Measurements from ENCODE around the gene MTERF4.

Gene MTERF4

DNA sequence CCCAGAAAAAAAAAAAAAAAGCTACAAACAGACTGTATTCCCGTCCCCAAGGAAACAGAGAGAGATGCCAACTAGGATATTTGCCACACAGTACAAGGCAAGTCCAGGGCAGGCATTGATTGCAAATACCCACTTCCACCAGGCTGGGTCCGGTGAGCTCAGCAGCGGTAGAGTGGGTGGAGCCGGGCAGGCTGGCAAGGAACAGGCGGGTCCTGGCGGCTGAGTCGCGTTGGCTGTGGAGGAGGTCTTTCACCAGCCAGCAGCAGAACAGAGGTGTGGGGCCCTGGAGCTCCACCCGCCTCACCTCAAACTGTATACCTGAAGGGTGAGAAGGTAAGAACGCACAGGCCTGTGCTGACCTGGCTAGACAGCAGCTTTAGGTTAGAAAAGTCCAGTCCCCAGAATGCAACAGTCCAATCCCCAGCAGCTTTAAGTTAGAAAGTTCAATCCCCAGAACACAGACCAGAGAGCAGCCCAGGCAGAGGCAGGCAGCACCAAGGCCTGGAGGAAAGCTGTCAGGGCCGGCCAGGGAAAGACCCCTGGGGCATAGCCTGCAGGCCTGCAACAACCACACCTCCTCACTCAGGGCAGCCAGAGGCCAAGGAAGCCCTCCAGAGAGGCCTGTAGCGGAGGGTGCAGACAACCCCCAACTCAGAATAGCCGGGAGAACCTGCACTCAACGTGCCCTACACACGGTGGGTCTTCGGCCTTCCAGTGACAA is 21.9 kb upstream of the MTERF4 start:
- no peak overlapping the region for H3K4me2 ChIP-seq
- H3K36me3 ChIP-seq (ENCODE audit: insufficient read depth): no peaks in the 10 kb centered on the region

DNA sequence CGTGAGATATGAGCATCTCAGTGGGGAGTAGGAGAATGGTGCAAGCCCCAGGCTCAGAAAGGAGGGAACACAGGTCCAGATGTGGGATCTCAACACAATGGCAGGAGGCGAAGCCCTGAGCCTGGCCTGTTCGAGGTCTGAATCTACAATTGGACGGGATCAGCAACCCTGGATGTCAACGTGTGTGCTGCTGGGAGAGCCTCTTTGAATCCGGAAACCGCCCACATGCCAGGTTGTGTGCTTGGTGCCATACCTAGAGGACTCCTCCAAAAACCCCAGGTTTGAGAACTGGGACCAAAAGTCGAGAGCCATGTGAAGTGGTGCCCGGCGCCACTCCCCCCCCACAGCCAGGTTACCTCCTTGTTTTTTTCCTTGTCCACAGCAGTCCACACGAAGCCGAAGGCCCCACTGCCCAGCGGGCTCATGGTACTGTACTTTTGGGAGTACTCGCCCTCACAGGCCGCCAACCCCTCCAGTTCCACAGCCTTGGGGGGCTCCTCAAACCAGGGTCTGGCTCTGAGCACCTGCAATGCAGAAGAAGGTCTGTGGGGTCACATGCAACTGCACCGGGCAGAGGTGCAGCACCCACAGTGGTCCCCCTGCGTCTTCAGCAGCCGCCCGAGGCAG is 20.4 kb upstream of the MTERF4 start:
- H3K27ac ChIP-seq: no peak overlapping the region
- no peak overlapping the region for H3K4me3 ChIP-seq (IDR thresholded peaks at IDR 0.05; ENCODE audit: insufficient read depth, low read depth, low read length)
- H3K9ac ChIP-seq: no peak overlapping the region
- H4K20me1 ChIP-seq (ENCODE audit: insufficient read depth): no peaks in the 10 kb centered on the region
- H3K79me2 ChIP-seq (ENCODE audit: insufficient read depth, low read depth): no peaks in the 10 kb centered on the region
- H3K4me1 ChIP-seq (ENCODE audit: low read depth, poor library complexity, severe bottlenecking): no peaks in the 10 kb centered on the region
- H3K4me2 ChIP-seq: no peak overlapping the region
- TF ChIP-seq, protein P1, sequence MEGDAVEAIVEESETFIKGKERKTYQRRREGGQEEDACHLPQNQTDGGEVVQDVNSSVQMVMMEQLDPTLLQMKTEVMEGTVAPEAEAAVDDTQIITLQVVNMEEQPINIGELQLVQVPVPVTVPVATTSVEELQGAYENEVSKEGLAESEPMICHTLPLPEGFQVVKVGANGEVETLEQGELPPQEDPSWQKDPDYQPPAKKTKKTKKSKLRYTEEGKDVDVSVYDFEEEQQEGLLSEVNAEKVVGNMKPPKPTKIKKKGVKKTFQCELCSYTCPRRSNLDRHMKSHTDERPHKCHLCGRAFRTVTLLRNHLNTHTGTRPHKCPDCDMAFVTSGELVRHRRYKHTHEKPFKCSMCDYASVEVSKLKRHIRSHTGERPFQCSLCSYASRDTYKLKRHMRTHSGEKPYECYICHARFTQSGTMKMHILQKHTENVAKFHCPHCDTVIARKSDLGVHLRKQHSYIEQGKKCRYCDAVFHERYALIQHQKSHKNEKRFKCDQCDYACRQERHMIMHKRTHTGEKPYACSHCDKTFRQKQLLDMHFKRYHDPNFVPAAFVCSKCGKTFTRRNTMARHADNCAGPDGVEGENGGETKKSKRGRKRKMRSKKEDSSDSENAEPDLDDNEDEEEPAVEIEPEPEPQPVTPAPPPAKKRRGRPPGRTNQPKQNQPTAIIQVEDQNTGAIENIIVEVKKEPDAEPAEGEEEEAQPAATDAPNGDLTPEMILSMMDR (conservative IDR thresholded peaks at IDR 0.05; ENCODE audit: low read depth, low read length): no peak
- H3K36me3 ChIP-seq (ENCODE audit: insufficient read depth): no peaks in the 10 kb centered on the region
- H2AFZ ChIP-seq (ENCODE audit: low read depth): no peak overlapping the region
- no peaks in the 10 kb centered on the region for H3K27me3 ChIP-seq (ENCODE audit: insufficient read depth, low read depth)

More for the DNA sequence above, 21.9 kb upstream of the MTERF4 start:
- no peak overlapping the region for H3K9ac ChIP-seq
- TF ChIP-seq, protein P1 (conservative IDR thresholded peaks at IDR 0.05; ENCODE audit: low read depth, low read length): no peak
- no peaks in the 10 kb centered on the region for H3K79me2 ChIP-seq (ENCODE audit: insufficient read depth, low read depth)
- no peak overlapping the region for H3K27ac ChIP-seq
- H3K4me1 ChIP-seq (ENCODE audit: low read depth, poor library complexity, severe bottlenecking): no peaks in the 10 kb centered on the region
- H2AFZ ChIP-seq (ENCODE audit: low read depth): no peak overlapping the region
- H4K20me1 ChIP-seq (ENCODE audit: insufficient read depth): no peaks in the 10 kb centered on the region
- no peaks in the 10 kb centered on the region for H3K27me3 ChIP-seq (ENCODE audit: insufficient read depth, low read depth)
- H3K4me3 ChIP-seq (IDR thresholded peaks at IDR 0.05; ENCODE audit: insufficient read depth, low read depth, low read length): no peak overlapping the region

DNA sequence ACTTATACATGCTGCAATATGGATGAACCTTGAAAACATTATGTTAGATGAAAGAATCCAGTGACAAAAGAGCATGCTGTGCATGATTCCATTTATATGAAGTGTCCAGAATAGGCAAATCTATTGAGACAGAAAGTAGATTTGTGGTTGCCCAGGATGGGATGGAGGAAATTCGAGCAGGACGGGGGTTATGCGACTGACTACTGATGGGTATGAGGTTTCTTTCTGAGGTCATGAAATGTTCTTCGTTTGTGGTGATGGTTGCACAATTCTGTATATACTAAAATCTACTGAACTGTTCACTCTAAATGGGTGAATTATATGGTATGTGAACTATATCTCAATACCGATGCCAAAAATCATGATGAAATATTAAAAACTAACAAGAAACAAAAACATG is 18.9 kb upstream of the MTERF4 start:
- Histone ChIP-seq H3K36me3 (ENCODE audit: insufficient read depth) (no peaks in the 10 kb centered on the region), H3K27ac (no peak overlapping the region), H3K9ac (no peak overlapping the region), H3K4me3 (IDR thresholded peaks at IDR 0.05; ENCODE audit: insufficient read depth, low read depth, low read length) (no peak overlapping the region), H2AFZ (ENCODE audit: low read depth) (no peak overlapping the region), H3K79me2 (ENCODE audit: insufficient read depth, low read depth) (no peaks in the 10 kb centered on the region), H3K27me3 (ENCODE audit: insufficient read depth, low read depth) (no peaks in the 10 kb centered on the region), H3K4me2 (no peak overlapping the region), H4K20me1 (ENCODE audit: insufficient read depth) (no peaks in the 10 kb centered on the region), H3K4me1 (ENCODE audit: low read depth, poor library complexity, severe bottlenecking) (no peaks in the 10 kb centered on the region)
- TF ChIP-seq, protein P1 (conservative IDR thresholded peaks at IDR 0.05; ENCODE audit: low read depth, low read length): no peak

DNA sequence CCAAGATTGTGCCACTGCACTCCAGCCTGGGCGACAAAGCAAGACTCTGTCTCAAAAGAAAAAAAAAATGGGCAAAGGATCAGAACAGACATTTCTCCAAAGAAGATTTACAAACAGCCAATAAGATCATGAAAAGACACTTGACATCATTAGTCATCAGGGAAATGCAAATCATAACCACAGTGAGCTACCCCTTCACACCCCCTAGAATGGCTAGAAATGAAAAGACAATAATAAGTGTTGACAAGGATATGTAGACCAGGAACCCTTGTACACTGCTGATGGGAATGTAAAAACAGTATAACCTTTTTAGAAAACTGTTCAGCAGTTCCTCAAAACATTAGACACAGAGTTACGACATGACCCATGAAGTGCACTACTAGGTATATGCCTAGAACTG is 18.4 kb upstream of the MTERF4 start:
- Histone ChIP-seq H4K20me1 (ENCODE audit: insufficient read depth) (no peaks in the 10 kb centered on the region), H3K36me3 (ENCODE audit: insufficient read depth) (no peaks in the 10 kb centered on the region), H3K4me3 (IDR thresholded peaks at IDR 0.05; ENCODE audit: insufficient read depth, low read depth, low read length) (no peak overlapping the region), H3K79me2 (ENCODE audit: insufficient read depth, low read depth) (no peaks in the 10 kb centered on the region), H3K4me1 (ENCODE audit: low read depth, poor library complexity, severe bottlenecking) (no peaks in the 10 kb centered on the region), H3K9ac (no peak overlapping the region), H2AFZ (ENCODE audit: low read depth) (no peak overlapping the region), H3K27ac (no peak overlapping the region), H3K27me3 (ENCODE audit: insufficient read depth, low read depth) (no peaks in the 10 kb centered on the region), H3K4me2 (no peak overlapping the region)
- TF ChIP-seq, protein P1 (conservative IDR thresholded peaks at IDR 0.05; ENCODE audit: low read depth, low read length): no peak

Measured in KMS-11 (cell line).